Neural progenitor cell (in vitro differentiated cells): ENCODE results near the gene CCL16. TPM values are rescaled to one million over a fixed set of nuclear protein-coding genes. Genes with fewer than 3 reads are reported as not detected.

Source experiments
- DNase-seq: peaks from one replicate; pipeline ENCODE4 v3.0.0-alpha.2; 2016; ENCODE audit warnings: low spot score
- H2AFZ ChIP-seq: fragments of 200-600 bp; sonication (generic); replicated peaks from 2 replicates; pipeline ENCODE4 v1.6.1; 2016; ENCODE audit warnings: antibody characterized with exemption
- H3F3A ChIP-seq: fragments of 200-600 bp; sonication (generic); 2 replicates; pipeline ENCODE4 v1.6.1; 2016; ENCODE audit warnings: antibody characterized with exemption, low read depth
- H3K27ac ChIP-seq: fragments of 200-600 bp; sonication (generic); 2 replicates; pipeline ENCODE4 v1.5.1; 2016; ENCODE audit warnings: mild to moderate bottlenecking
- H3K27me3 ChIP-seq: fragments of 200-600 bp; sonication (generic); 2 replicates; pipeline ENCODE4 v1.6.1; 2016; ENCODE audit warnings: mild to moderate bottlenecking, moderate library complexity
- H3K36me3 ChIP-seq: fragments of 200-600 bp; sonication (generic); 2 replicates; pipeline ENCODE4 v1.5.1; 2016
- H3K4me1 ChIP-seq: fragments of 200-600 bp; sonication (generic); 2 replicates; pipeline ENCODE4 v1.6.1; 2016; ENCODE audit warnings: mixed run types
- H3K4me2 ChIP-seq: fragments of 200-600 bp; sonication (generic); 2 replicates; pipeline ENCODE4 v1.6.1; 2016
- H3K4me3 ChIP-seq: fragments of 200-600 bp; sonication (generic); 2 replicates; pipeline ENCODE4 v1.5.1; 2016
- H3K79me2 ChIP-seq: fragments of 200-600 bp; sonication (generic); 2 replicates; pipeline ENCODE4 v1.6.1; 2016; ENCODE audit warnings: low read depth
- H3K9ac ChIP-seq: fragments of 200-600 bp; sonication (generic); 2 replicates; pipeline ENCODE4 v1.6.1; 2016
- H3K9me3 ChIP-seq: fragments of 200-600 bp; sonication (generic); 2 replicates; pipeline ENCODE4 v1.5.1; 2016; ENCODE audit warnings: low read depth
- H4K20me1 ChIP-seq: fragments of 200-600 bp; sonication (generic); 2 replicates; pipeline ENCODE4 v1.6.1; 2016; ENCODE audit warnings: low read depth
- H3K27ac Mint-ChIP-seq: 3 replicates; pipeline ENCODE4 v1.8.0; 2021; ENCODE audit warnings: mixed read lengths
- H3K27me3 Mint-ChIP-seq: 2 replicates; pipeline ENCODE4 v1.8.0; 2022; ENCODE audit warnings: low read depth, mild to moderate bottlenecking, inconsistent platforms, moderate library complexity, mixed read lengths; ENCODE audit not compliant: insufficient read depth
- H3K36me3 Mint-ChIP-seq: 3 replicates; pipeline ENCODE4 v1.8.0; 2021; ENCODE audit warnings: mixed read lengths
- H3K4me1 Mint-ChIP-seq: 3 replicates; pipeline ENCODE4 v1.8.0; 2021; ENCODE audit warnings: mixed read lengths
- H3K4me3 Mint-ChIP-seq: 3 replicates; pipeline ENCODE4 v1.8.0; 2021; ENCODE audit warnings: mild to moderate bottlenecking, moderate library complexity, mixed read lengths
- H3K9me3 Mint-ChIP-seq: 3 replicates; pipeline ENCODE4 v1.8.0; 2020; ENCODE audit warnings: mixed read lengths
- EZH2 ChIP-seq: fragments of 200-600 bp; sonication (generic); IDR thresholded peaks from 2 replicates; pipeline ENCODE4 v1.6.1; 2017; ENCODE audit warnings: antibody characterized with exemption, mild to moderate bottlenecking, moderate library complexity
- EZH2phosphoT487 ChIP-seq: fragments of 200-600 bp; sonication (generic); IDR thresholded peaks from 2 replicates; pipeline ENCODE4 v1.6.1; 2017; ENCODE audit warnings: antibody characterized with exemption
- total RNA-seq: library from RNA; depleted of rRNA; stranded (reverse); fragments of >200 nt; gene quantifications from 2 replicates; pipeline ENCODE4 v1.2.3, GENCODE V29; 2015; ENCODE audit warnings: low replicate concordance
- TF ChIP-seq, protein P1 (sequence below): fragments of 200-600 bp; sonication (generic); IDR thresholded peaks from 2 replicates; pipeline ENCODE4 v1.5.1; 2017; ENCODE audit warnings: antibody characterized with exemption, mild to moderate bottlenecking

CCL16 gene
- total RNA-seq, 1 donor from 2014 or later: not detected

DNA sequence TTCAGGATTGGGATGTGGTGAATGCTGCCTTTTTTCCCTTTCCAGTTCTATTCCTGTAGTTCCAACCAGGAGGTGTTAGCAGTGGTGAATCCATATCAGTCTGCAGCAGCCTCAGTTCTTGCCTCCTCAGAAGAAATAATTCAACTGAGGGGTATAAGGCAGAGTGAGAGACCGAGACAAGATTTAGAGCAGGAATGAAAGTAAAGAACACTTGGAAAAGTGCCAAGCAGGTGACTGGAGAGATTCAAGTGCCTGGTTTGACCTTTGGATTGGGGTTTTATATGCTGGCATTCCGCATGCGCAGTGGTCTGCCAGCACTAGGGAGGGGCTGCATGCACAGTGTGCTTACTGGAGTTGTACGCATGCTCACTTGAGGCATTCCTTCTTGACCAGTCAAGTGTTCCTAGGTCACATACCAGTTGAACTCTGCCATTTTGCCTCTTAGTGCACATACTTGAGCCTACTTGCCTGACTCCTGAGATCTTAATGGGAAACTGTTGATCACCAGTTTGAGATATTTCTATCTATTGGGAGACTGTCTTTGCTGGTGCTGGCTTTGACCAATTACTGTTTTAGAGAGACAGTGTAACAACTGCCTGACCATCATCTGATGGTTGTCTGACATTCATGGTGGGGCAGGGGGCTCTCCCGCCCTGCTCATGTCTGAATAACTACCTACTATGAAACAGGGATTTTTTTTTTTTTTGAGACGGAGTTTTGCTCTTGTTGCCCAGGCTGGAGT, 20.7 kb upstream of the CCL16 start:
- Histone ChIP-seq H4K20me1 (no peaks in the 10 kb centered on the region), H3K9ac (no peak overlapping the region), H3K4me2 (no peak overlapping the region), H3K27me3 (no peaks in the 10 kb centered on the region), H3K27ac (no peak overlapping the region), H3F3A (no peaks in the 10 kb centered on the region), H3K4me1 (no peaks in the 10 kb centered on the region), H3K79me2 (no peaks in the 10 kb centered on the region), H3K36me3 (no peaks in the 10 kb centered on the region), H2AFZ (no peak overlapping the region), H3K4me3 (no peak overlapping the region), H3K9me3 (no peaks in the 10 kb centered on the region)
- Mint-ChIP-seq H3K27me3 (peaks cover 3% of the 10 kb centered on the region), H3K9me3 (peaks cover 3% of the 10 kb centered on the region), H3K27ac (peak overlapping the region; percentile 21), H3K36me3 (no peaks in the 10 kb centered on the region), H3K4me3 (no peak overlapping the region), H3K4me1 (peaks cover 15% of the 10 kb centered on the region)
- TF ChIP-seq EZH2: no peak
- TF ChIP-seq EZH2phosphoT487: no peak
- TF ChIP-seq, protein P1, sequence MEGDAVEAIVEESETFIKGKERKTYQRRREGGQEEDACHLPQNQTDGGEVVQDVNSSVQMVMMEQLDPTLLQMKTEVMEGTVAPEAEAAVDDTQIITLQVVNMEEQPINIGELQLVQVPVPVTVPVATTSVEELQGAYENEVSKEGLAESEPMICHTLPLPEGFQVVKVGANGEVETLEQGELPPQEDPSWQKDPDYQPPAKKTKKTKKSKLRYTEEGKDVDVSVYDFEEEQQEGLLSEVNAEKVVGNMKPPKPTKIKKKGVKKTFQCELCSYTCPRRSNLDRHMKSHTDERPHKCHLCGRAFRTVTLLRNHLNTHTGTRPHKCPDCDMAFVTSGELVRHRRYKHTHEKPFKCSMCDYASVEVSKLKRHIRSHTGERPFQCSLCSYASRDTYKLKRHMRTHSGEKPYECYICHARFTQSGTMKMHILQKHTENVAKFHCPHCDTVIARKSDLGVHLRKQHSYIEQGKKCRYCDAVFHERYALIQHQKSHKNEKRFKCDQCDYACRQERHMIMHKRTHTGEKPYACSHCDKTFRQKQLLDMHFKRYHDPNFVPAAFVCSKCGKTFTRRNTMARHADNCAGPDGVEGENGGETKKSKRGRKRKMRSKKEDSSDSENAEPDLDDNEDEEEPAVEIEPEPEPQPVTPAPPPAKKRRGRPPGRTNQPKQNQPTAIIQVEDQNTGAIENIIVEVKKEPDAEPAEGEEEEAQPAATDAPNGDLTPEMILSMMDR: no peak
- DNase-seq: peak; percentile 4

DNA sequence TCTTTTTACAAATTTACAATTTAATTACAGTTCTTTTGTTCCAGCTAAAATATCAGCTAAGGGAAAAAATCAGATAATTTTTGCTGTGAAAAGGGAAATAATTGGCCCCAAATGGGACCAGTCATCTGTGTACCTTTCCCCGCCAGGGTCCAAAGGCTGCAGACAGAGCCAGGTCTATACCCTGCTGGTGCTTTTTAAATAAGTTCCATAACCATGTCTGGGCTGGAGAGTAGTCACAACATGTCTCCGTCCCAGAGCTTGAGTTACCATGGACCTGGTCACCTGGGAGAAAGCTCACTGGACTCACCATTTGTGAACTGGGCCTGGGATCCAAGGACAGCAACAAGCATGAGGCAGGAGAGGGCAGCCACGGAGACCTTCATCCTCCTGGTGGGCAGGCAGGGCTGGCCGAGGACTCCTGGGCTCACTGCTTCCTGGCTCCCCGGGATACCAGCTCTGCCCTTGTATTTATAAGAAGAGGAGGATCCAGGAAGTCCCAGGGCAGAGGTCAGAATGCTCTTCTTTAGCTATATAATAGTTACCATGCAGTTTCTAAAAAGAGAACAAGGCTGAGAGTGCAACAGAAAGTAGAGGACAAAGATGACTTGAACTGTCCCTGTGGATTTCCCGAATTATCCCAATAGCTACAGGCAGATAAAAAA, 19.9 kb upstream of the CCL16 start, which contains the start of gene CCL15:
Gene CCL15, minus strand, starts transcription at position 444 of the 662 bp plus-strand sequence. Its CDS starts 61 bp downstream, at position 383.
- no peak for DNase-seq
- Histone ChIP-seq H3K27me3 (no peaks in the 10 kb centered on the region), H3K9me3 (no peaks in the 10 kb centered on the region), H3K4me3 (no peak within 1 kb of the TSS), H3K9ac (no peak within 1 kb of the TSS), H3K4me2 (no peak within 1 kb of the TSS), H3K27ac (no peak within 1 kb of the TSS), H2AFZ (no peak within 1 kb of the TSS), H3F3A (no peaks in the 10 kb centered on the region), H4K20me1 (no peaks in the 10 kb centered on the region), H3K36me3 (no peaks in the 10 kb centered on the region), H3K4me1 (no peaks in the 10 kb centered on the region), H3K79me2 (no peaks in the 10 kb centered on the region)
- Mint-ChIP-seq H3K36me3 (no peaks in the 10 kb centered on the region), H3K4me3 (peak within 1 kb of the TSS; percentile 36), H3K9me3 (peaks cover 3% of the 10 kb centered on the region), H3K27ac (peak within 1 kb of the TSS; percentile 21), H3K27me3 (peaks cover 6% of the 10 kb centered on the region), H3K4me1 (peaks cover 15% of the 10 kb centered on the region)
- TF ChIP-seq EZH2phosphoT487: no peak
- TF ChIP-seq EZH2: no peak
- TF ChIP-seq, protein P1: no peak

DNA sequence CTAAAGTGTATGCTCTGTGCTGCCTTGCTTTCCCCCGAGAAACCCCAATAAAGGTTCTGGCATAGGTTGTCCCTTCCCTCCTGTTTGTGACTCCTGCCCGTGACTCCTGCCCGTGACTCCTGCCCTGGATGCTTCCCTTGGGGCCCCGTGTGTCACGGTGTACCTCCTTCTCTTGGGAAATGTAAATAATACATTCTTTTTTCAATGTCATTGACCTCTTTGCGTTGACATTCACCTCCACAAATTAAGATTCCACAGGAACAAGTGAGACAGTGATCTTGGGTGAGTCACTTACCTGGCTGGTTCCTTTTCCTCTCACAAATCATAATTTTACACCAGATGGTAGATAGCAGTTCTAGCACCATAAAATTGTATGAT, 19.4 kb upstream of the CCL16 start:
- Histone ChIP-seq H3K27me3 (no peaks in the 10 kb centered on the region), H3K27ac (no peak overlapping the region), H3K4me1 (no peaks in the 10 kb centered on the region), H3K9ac (no peak overlapping the region), H4K20me1 (no peaks in the 10 kb centered on the region), H3K9me3 (no peaks in the 10 kb centered on the region), H3K4me2 (no peak overlapping the region), H3K79me2 (no peaks in the 10 kb centered on the region), H2AFZ (no peak overlapping the region), H3F3A (no peaks in the 10 kb centered on the region), H3K36me3 (no peaks in the 10 kb centered on the region), H3K4me3 (no peak overlapping the region)
- DNase-seq: no peak
- Mint-ChIP-seq H3K27me3 (peaks cover 6% of the 10 kb centered on the region), H3K4me3 (no peak overlapping the region), H3K27ac (no peak overlapping the region), H3K4me1 (peaks cover 15% of the 10 kb centered on the region), H3K36me3 (no peaks in the 10 kb centered on the region), H3K9me3 (peaks cover 3% of the 10 kb centered on the region)
- TF ChIP-seq EZH2: no peak
- TF ChIP-seq EZH2phosphoT487: no peak
- TF ChIP-seq, protein P1: no peak
